LNCAP (cell line): ENCODE measurements around the gene TMPRSS13.

ENCODE experiments used
- TF ChIP-seq, protein P1 (sequence below): fragments of 450-650 bp; IDR thresholded peaks from 2 replicates; pipeline ENCODE4 v1.5.1; 2017; ENCODE audit warnings: mild to moderate bottlenecking

The TMPRSS13 gene

GRCh38 chr11:117915672-117916235, 13.4 kb downstream of the TMPRSS13 start:
- TF ChIP-seq, protein P1, sequence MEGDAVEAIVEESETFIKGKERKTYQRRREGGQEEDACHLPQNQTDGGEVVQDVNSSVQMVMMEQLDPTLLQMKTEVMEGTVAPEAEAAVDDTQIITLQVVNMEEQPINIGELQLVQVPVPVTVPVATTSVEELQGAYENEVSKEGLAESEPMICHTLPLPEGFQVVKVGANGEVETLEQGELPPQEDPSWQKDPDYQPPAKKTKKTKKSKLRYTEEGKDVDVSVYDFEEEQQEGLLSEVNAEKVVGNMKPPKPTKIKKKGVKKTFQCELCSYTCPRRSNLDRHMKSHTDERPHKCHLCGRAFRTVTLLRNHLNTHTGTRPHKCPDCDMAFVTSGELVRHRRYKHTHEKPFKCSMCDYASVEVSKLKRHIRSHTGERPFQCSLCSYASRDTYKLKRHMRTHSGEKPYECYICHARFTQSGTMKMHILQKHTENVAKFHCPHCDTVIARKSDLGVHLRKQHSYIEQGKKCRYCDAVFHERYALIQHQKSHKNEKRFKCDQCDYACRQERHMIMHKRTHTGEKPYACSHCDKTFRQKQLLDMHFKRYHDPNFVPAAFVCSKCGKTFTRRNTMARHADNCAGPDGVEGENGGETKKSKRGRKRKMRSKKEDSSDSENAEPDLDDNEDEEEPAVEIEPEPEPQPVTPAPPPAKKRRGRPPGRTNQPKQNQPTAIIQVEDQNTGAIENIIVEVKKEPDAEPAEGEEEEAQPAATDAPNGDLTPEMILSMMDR, result no peak

- TF ChIP-seq, protein P1, result no peak
Measured at GRCh38 chr11:117914991-117915618, 14.1 kb downstream of the TMPRSS13 start.

GRCh38 chr11:117914398-117914761, 14.8 kb downstream of the TMPRSS13 start:
- TF ChIP-seq, protein P1, result no peak

- TF ChIP-seq, protein P1, result no peak
Measured at GRCh38 chr11:117913736-117914397, 15.3 kb downstream of the TMPRSS13 start.

GRCh38 chr11:117912497-117912896, 16.7 kb downstream of the TMPRSS13 start:
- TF ChIP-seq, protein P1, result no peak

DNA sequence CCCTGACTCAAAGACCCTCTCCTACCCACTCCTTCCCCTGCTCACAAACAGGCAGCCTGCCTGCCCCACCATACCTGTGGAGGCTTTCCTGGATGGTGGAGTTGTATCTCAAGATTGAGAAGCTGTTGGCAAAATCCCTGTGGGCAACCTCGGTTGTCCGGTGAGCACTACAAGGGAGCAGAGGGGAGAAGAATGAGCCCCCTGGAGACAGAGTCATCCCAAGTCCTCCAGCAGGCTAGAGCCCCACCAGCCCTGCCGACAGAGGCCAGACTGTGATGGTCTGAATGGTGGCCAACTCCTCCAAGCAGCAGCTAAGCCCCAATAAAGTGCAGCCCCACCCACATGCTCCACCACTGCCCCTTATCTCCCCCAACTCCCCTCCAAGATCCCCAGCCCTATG, 17.5 kb downstream of the TMPRSS13 start:
- TF ChIP-seq, protein P1, result no peak

DNA sequence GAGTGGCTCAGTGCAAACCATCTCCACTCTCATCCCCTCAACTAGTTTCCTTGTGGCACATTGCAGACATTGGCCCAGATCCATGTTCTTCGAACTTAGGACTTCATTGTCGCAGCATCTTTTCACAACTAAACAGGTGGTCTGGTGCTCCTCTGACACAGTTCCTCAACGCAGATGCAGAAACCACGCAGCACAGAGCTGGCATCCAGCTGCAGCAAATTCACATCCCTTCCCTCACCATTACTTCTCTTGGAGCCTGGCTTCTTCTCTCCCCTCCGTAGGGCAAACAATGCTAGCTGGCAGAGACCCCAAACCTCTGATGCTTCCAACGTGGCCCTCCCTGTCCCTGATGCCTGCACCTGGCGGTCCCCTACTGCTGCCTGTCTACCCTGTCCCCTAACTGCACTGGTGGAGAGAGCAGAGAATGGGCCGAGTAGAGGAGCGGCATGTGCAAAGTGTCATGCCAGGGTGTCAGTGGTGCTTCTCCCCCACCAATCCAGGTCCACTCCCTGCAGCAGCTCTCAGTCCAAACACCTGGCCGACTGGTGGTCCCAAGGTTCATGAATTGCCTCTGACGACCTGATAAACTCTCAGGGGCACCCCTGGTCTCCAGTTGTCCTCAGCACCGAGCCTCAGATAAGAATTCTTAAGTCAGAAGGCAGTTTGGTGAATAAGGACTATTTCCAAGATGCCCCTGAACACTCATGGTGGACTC, 18.1 kb downstream of the TMPRSS13 start:
- TF ChIP-seq, protein P1, result no peak
